LoVo (cell line): Measurements from ENCODE around the gene ZMPSTE24.

Experiments used
- DNase-seq: peaks from one replicate; pipeline ENCODE4 v3.0.0-alpha.2; 2016; ENCODE audit warnings: low spot score

The ZMPSTE24 gene

DNA sequence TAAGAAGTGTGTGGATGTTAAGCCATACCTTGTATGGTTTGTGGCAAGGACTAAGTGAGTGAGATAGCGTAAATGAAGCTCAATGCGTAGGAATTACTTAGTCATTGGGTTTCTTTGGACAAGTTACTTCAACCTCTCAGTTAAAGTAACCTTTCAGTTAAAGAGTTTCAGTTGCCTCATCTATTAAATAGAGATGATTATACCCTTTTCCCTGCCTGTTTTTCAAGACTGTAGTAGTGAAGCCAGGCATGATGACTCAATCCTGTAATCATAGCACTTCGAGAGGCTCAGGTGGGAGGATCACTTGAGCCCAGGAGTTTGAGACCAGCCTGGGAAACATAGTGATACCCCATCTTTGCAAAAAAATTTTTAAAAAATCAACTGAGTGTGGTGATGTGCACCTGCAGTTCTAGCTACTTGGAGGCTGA lies 6.3 kb downstream of the ZMPSTE24 start:
- no peak for DNase-seq

DNA sequence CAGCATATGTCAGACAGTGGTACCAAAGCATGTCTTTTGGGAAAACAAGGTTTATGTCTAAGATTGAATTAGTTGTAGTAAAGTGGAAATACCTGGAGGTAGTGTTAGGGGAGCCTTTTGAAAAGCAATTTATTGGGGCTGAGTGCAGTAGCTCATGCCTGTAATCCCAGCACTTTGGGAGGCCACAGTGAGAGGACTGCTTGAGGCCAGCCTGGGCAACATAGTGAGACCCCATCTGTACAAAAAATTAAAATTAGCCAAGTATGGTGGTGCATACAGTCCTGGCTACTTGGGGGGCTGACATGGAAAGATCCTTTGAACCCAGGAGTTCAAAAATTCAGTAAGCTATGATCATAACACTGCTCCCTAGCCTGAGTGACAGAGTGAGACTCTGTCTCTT lies 7.3 kb downstream of the ZMPSTE24 start:
- DNase-seq, result no peak

DNA sequence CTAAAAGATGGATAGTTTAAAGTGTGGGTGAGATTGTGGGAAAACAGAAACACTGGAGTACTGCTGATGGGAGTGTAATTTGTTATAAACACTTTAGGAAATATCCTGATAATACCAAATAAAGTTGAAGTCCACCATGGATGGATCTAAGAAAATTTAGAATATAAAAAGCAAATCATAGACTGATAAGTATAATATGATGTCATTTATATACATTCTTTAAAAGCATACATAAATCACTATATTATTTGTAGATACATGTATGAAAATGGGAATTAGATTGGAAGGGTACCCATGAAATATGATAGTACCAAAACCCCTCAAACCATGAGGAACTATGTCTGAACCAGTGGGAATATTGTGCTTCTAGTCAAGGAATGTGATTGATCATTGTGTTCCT lies 7.9 kb downstream of the ZMPSTE24 start:
- DNase-seq, result no peak

DNA sequence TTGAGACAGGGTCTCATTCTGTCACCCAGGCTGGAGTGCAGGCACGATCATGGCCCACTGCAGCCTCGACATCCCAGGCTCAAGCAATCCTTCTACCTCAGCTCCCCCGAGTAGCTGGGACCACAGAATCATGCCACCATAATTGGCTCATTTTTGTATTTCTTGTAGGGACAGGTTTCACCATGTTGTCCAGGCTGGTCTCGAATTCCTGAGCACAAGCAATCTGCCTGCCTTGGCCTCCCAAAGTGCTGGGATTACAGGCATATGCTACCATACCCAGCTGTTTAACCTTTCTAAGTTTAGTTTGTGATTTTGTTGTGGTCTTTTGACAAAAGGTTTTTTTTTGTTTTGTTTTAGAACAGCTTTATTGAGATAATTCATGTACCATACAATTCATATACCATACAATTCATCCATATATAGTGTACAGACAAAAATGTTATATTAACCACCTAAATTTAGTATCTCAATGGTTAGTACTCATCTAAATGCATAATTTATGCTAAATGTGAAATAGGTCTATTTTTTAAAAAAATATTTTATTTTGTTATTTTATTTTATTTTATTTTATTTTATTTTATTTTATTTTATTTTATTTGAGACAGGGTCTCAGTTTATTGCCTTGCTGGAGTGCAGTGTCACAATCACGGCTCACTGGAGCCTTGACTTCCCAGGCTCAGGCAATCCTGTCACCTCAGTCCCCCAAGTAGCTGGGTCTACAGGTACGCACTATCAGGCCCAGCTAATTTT lies 8.9 kb downstream of the ZMPSTE24 start:
- DNase-seq, result no peak

DNA sequence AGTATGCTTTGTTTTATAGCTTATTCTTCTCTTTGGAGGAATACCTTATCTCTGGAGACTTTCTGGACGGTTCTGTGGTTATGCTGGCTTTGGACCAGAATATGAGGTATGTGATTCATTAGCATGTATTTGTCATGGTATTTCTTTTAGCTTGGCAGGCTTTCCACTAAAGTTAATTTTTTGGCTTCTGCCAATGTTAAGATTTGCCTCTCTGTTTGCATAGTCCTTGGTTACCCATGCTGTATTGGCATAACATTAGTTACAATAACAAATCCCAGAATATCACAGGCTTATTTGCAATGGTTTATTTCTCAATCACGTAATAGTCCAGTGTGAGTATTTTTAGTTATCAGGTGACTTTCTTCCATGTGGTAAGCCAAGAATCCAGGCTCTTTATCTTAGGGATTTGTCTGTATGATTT lies 9.7 kb downstream of the ZMPSTE24 start:
- DNase-seq, result no peak

DNA sequence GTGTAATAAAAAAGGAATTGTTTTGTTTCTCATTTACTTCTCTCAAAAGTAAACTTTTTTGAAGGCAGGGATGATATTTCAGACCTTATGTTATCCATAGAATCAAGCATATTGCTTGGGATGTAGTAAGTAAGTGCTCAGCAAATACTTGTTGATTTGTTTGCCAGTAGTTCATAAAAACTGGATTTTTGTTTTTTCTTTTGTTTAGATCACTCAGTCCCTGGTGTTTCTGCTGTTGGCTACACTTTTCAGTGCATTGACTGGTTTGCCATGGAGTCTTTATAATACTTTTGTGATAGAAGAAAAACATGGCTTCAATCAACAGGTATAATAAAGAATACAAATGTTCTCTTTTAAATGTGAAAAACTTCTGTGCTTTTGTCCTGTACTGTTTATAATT lies 10.2 kb downstream of the ZMPSTE24 start:
- DNase-seq, result no peak

DNA sequence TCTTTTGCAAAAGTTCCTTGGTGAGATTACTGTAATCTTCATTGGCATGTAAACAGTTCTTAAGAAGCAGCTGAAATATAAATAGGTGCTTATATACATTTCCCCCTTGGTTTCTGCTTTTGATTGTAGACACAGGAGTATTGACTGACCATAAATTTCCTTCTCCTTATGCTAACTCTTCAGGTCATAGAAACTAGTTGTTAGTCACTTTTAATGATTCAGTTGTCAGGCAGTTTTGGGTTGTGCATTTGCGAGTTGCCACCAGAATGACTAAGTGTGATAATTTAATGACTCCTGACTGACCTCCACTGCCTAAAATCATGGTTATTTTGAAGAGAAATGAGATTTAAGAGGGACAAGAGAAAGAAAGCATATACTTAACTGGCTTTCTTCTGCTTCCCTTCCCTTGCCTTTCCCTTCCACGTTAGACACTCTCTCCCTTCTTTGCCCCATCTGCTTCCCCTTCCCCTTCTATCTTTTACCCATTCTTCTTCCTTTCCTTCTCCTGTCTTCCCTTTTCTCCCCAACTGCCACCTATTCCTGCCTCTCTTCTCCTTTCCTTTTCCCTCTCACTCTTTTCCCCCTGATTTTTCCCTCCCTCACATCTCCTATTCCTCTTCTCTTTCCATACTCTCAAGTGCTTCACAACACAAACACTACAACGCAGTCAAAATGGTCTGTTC lies 12.3 kb downstream of the ZMPSTE24 start:
- no peak for DNase-seq

DNA sequence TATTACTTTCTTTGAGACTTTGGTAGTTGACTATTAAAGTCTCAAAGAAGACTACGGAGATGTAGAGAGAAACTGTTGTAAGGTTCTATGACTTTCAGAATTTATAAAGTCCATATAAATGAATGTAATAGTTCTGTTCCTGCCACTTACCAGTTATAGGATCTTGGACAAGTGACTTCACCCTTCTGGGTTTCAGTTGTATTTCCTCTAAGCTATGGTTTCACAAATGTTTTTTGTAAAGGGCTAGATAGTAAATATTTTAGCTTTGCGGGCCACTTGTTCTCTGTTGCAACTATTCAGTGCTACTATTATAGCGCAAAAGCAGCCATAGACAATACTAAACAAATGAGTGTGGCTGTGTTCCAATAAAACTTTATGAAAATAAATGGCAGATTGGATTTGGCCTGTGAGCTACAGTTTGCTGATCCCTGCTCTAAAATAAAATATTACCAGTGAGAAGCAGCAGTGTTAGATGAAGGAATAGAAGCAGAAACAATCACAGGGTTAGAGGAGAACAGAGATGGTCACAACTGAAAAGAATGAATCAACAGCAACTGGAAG lies 14.7 kb downstream of the ZMPSTE24 start:
- no peak for DNase-seq

DNA sequence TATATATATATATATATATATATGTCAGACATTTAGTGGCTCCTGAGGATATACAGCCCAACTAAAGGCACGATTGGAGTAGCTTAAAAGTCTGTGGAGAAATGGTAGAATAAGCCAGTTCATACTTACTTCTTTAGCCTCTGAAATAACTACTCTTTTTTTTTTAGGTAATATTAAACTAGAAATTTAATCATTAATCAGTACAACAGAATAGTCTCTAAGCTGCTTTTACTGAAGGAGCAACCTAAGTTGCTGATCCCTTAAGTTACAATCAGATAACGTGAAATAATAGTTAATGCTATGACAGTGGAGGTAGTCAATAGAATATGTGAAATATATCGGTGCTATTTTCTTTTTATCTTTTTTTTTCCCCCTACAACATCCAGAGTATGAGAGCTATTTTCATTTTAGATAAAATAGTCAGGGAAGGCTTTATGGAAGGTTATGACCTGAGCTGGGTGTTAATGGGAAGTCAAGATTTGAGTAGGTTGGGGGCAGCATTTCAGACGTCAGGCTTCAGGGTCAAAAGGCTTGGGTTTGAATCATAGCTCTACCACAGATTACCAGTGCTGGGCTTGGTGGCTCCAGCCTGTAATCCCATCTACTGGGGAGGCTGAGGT lies 15.6 kb downstream of the ZMPSTE24 start:
- no peak for DNase-seq

DNA sequence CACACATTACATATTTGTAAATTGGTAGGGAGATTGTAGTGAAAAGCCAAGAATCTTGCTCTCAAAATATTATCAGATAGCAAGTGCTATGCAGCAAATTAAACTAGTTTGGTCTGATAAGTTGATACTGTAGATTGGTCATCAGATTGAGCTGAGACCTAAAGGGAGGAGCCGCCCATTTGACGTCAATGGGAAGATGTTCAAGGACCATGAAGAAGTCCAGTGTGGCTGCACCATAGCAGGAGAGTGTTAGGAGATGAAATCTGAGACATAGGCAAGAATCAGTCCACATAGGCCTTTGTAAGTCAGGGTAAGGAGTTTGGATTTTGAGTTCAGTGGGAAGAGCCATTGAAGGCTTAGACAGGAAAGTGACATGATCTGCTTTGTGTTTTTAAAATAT lies 16.3 kb downstream of the ZMPSTE24 start:
- no peak for DNase-seq

DNA sequence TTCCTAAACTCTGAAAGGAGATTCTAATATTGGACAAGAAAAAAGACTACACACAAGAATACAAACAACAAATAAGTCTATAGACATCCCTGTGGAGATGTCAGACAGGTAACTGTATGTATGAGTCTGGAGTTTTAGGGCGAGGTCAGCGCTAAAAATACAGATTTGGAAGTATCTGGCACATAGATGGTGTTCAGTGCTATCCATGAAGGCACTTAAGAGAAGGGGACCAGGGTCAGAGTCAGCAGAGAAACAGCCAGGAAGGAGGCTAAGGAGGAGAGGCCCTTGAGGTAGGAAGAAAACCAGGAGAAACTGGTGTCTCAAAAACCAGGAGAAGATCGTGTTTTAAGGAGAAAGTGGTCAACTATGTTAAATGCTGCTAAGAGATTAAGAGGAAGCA lies 18.1 kb downstream of the ZMPSTE24 start:
- no peak for DNase-seq

DNA sequence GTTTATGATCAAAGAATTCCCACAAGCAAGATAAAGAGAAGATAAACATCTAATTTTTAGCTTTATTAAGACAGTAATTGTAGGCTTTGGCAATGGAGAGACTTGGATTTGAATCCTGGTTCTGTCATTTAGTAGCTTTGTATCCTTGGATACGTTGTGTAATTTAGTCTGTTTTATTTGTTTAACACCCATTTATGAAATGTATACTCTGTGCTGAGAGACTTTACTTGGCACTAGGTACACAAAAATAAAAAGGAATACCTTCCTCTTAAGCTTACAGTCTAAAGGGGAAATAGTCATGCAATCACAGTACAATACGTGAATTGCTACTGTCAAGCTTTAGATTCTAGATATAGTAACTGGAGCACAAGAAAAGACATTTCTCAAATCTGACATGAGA lies 23.8 kb downstream of the ZMPSTE24 start:
- no peak for DNase-seq

DNA sequence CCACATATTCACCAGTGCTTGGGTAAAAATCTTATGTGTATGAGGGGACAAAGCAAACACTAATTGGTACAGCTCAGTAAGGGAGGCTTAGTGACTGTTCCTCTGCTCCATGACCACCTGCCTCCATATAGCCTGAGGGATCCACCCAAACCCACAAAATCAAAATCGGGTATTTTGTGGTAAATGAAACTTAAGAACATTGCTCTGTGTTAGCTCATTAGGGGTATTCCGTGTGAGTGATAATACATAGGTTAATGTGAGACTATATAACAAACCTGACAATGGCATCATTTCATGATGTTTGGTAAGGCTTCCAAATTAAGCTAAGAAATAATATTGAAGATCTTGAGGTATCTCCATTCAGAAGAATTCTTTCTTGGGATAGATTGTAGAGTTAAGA lies 33.3 kb downstream of the ZMPSTE24 start:
- DNase-seq, result no peak

DNA sequence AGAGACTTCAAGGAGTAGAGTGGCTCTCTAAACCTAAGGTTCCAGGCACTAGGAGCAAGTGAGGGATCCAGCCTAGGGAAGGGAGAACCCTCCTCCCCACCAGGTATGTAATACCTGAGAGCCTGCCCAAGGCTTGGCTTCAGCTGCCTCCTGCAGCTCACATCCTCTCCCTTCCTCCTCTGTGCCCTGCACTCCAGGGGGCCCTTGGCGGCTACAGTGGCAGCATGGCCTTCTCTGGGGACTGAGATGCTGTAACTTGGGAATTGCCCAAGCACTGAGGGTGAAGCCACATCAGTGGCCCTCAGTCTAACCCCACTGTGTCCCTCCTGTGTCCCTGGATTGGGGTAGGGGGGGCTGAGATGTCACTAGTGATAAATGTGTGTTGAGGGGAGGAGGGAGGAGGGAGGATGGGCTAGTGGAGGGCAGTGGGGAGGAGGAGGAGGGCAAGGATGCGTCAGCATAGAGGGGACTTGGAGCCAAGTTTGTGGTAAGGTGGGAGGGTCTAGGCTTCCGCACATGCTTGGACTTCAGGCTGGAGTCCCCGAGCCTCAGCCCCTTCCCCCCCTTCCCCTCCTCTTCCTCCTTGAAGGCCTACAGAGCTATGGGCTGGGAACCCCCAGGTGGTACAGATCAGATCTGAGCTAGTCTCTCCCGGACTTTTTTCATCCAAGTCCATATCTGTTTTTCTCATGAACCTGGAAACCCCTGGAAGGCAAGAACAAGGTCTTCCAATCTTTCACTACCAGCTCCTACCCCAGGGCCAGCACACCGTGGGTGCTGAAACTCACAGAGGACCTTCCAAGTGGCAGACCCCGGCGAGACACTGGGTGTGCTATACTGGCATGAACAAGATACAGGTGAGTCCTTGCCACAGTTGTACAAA lies 41.6 kb downstream of the ZMPSTE24 start:
- no peak for DNase-seq

DNA sequence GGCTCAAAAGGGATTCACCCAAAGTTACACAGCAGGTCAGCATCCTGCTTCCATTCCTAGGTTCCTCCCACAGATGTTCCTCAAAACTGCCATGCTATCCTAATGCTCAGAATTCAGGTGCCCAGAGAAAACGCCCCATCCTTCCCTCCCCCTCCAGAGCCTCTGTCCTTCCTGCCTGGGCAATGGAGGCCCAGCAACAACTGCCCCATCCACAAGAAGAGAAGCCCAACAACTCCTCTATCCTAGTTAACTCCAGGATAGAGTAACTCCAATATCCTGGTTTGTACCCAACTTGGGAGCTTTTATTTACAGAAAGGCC lies 42.2 kb downstream of the ZMPSTE24 start:
- DNase-seq, result no peak

DNA sequence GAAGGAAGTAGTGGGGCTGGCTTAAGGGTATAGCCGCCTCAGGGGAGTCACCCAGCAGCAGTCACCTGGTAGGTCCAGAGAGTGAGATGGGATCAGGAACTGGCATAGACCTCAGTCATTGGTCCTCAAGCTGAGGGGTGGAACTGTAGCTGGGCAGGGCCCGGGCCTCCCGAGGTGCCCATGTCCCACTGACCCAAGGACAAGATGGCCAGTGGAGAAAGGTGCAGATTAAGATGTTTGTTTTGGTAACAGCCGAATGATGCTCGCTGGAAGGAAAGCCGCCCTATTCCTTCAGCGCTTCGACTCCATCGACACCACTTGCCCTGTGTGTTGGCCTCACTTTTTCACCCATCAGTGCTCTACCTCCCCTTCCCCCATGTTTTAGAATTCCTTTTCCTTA lies 42.6 kb downstream of the ZMPSTE24 start:
- no peak for DNase-seq

DNA sequence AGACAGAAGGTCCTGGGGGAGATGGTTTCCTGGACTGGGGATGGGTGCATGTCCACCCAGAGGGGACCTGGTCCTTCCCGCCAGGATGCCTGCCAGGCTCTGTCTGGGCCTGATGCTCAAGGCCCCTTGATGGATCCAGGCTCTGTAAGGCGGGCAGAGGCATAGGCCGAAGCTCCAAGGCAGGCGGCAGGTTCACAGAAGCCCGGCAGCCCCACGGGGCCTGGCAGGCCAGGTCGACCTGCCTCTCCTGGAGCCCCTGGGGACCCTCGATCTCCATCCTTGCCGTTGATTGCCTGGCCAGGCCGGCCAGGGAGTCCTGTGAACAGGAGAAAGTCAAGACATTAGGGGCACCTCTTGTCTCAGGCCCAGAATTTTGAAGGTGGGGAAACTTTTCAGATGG lies 43.0 kb downstream of the ZMPSTE24 start:
- DNase-seq, result no peak

DNA sequence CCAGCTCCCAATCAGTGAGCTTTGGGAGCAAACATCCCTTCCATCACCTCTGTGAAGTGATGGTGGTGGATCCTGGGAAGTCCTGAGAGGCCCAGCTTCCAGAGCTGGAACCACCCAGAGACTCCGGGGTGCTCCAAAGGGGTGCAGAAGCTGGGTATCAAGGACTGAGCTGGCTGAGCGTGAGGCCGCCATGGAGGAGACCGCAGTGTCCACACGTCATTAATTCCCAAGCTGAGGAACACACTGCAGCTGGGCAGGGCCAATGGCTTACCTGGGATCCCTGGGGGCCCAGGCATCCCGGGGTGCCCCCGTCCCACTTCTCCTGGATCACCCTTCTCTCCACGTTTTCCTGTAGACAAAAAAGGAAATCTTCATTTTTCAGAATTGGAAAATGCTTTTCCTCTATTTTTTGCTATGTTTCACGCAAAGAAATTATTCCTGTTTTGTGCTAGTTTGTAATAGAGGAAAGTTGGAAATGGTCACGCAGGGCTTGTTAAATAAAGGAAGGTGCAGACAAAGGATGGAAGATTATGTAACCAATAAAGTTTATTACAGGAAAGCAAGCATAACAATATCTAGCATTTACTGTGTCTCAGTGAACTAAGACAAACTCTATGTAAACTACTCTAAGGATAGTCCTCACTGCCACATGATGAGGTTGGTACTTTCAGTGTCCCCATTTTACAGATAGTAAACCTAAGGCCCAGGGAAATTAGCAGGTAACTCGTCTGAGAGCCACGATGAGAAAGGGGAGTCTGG lies 43.7 kb downstream of the ZMPSTE24 start:
- no peak for DNase-seq

DNA sequence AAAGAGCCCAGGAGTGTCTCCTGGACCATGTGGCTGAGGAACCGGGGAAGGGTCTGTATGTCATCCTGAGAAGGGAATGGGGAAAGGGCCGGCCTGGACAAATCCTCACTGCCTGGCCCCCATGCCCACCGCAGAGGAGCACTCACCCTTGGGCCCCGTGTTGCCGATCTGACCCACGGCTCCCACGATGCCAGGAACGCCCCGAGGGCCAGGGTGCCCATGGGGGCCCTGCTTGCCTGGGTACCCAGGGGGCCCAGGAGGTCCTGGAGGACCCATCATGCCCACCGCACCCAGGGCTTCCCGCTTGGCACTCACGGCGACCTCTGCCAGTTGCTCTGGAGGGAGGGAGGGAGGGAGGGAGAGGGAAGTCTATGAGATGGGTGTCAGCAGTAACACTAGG lies 44.4 kb downstream of the ZMPSTE24 start:
- no peak for DNase-seq

DNA sequence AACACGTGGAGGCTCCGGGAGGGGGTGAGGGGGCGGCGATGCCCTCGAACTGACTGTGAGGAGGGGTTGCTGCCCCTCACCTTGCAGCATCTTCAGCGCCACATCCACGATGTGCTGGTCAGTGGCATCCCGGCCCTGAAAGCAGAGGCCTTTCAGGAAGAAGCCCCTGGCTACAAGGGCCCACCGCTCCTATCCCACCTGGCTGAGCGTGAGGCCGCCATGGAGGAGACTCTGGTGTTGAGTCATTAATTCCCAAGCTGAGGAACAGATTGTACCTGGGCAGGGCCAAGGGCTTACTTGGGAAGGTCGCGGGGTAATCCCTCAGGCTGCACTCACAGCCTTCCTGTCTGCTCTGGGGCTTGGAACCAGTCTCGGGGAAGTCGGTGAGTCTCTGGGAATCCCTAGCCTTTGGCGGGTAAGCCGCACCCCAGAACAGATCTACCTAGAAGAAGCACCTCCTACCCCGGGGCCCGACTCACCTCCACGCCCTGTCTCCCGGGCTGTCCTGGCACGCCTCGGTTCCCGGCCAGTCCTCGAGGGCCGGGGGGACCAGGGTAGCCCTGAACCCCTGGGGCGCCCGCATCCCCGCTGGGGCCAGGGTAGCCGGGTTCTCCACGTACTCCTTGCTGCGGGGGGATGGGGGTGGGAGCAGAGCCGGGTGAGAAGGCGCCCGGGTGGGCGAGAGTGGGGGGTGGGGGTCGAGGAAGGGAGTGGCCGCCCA lies 45.2 kb downstream of the ZMPSTE24 start:
- DNase-seq, result no peak

DNA sequence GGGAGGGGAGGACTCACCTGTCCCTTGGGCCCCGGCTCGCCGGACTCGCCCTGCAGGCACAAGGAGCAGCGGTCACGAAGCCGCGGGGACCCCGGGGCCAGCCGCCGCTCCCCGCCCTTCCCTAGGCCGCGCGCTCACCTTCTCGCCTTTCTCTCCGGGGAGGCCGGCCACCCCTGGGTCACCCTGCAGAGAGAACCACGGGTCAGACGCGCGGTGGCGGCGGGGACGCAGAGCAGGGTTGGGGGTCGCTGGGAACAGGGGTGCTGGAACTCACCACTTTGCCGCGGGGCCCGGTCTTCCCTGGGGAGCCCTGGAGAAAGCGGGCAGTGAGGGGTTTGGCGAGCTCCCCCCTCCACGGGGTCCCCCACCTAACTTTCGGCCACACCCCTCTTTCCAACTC lies 45.8 kb downstream of the ZMPSTE24 start:
- no peak for DNase-seq
